CMK (cell line): ENCODE measurements around the gene MELTF.

Experiments
- DNase-seq: peaks from one replicate; pipeline ENCODE4 v3.0.0-alpha.2; 2010; ENCODE audit warnings: low read depth

The MELTF gene

GRCh38 chr3:196968233-196969133 is 61.1 kb downstream of the MELTF start, which contains the start of gene PIGZ:
TSS of gene PIGZ (minus strand) at chr3:196968833. CDS start at chr3:196952031, 16,802 bp downstream.
- no peak for DNase-seq

GRCh38 chr3:196967412-196968232 is 62.0 kb downstream of the MELTF start:
- DNase-seq, result no peak

- no peak for DNase-seq
These were observed 62.9 kb downstream of the MELTF start for GRCh38 chr3:196966526-196967401.

GRCh38 chr3:196965804-196966173 is 63.8 kb downstream of the MELTF start:
- DNase-seq, result no peak

GRCh38 chr3:196965112-196965803 is 64.4 kb downstream of the MELTF start:
- no peak for DNase-seq

GRCh38 chr3:196963631-196963953 is 66.0 kb downstream of the MELTF start:
- no peak for DNase-seq

GRCh38 chr3:196962930-196963630 is 66.5 kb downstream of the MELTF start:
- DNase-seq, result no peak

GRCh38 chr3:196962108-196962929 is 67.3 kb downstream of the MELTF start:
- DNase-seq, result no peak

GRCh38 chr3:196954832-196955231 is 74.8 kb downstream of the MELTF start:
- DNase-seq, result no peak
